ENCODE measurements around the gene KEAP1.

The KEAP1 gene

GRCh38 chr19:10521461-10522171 lies 18.5 kb upstream of the KEAP1 start:
- no peak for DNase-seq

- DNase-seq, result no peak
Measured at GRCh38 chr19:10520652-10521318, 17.6 kb upstream of the KEAP1 start.

GRCh38 chr19:10519421-10519820 lies 16.3 kb upstream of the KEAP1 start:
- DNase-seq, result no peak

DNA sequence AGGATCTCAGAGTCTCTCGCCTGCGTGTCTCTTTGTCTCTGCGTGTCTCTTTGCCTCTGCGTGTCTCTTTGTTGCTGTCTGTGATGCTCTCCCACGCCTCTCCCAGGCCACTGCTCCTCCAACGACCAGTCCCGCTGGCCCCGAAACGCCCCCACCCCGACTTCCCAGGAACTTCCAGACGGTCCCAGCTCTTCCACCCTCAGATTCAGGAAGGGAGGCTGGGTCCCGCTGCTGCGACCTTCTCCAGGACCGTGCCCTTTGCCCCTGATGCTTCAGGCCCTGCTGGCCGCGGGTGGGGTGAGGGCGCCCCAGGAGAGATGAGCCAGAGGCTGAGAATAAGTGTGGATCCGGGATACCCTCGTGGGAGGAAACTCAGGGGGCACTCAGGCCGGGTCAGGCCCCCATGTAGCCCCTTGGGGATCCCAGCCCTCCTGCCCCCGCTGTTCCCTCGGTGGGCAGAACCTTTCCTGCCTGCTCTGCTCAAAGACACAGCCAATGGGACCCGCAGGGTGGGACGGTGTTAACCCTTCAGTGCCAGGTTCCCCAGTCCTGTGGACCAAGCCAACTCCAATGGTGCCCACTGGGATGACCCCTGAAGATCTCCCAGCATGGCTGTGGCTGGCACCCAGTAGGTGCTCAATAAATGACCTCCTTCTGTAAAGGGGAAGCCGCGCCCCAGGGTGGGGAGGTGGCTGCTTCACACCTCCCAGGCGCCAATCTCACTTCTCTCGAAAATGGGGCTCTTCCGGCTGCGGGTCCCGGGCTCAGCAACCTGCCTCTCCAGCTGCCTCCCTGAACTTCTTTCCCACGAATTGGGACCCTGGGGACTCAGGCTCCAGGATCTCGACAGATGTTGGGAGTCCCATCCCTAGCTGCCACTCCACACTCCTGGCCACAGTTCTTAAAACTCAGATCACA lies 15.5 kb upstream of the KEAP1 start:
- DNase-seq, result no peak

DNA sequence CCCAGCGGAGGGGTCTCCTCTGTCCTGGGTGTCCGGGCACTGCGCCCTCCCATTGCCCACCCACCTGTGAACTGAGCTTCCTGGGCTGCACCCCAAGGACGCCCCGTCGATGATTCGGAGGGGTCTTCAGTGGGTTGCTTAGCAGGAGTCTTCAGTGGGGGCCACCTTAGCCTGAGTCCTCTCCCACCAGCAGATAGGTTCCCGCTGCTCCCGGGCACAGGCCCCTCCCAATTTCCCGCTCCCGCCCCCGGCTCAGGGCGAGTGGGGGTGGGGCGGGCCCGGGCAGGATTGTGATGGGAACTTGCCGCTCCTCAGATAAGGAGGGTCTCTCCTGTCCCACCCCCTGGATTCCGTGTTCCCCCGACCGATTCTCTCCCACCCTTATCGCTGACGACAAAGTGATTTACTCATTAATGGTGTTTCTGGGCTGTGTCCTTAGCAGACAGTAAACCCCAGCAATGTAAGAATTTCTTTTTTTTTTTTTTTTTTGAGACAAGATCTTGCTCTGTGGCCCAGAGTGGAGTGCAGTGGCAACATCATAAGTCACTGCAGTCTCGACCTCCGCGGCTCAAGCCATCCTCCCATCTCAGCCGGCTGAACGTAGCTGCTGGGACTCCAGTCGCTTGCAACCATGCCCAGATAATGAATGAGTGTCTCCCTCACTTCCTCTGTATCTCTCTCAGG lies 14.7 kb upstream of the KEAP1 start:
- no peak for DNase-seq

GRCh38 chr19:10517361-10517759 lies 14.2 kb upstream of the KEAP1 start, which contains the start of gene S1PR5:
Gene S1PR5 (minus strand): TSS chr19:10517447. CDS start chr19:10515011, 2,436 bp downstream.
- no peak for DNase-seq

- no peak for DNase-seq
Measured at GRCh38 chr19:10516671-10517286, 13.6 kb upstream of the KEAP1 start.

- no peak for DNase-seq
Measured at GRCh38 chr19:10516064-10516385, 12.9 kb upstream of the KEAP1 start.

DNA sequence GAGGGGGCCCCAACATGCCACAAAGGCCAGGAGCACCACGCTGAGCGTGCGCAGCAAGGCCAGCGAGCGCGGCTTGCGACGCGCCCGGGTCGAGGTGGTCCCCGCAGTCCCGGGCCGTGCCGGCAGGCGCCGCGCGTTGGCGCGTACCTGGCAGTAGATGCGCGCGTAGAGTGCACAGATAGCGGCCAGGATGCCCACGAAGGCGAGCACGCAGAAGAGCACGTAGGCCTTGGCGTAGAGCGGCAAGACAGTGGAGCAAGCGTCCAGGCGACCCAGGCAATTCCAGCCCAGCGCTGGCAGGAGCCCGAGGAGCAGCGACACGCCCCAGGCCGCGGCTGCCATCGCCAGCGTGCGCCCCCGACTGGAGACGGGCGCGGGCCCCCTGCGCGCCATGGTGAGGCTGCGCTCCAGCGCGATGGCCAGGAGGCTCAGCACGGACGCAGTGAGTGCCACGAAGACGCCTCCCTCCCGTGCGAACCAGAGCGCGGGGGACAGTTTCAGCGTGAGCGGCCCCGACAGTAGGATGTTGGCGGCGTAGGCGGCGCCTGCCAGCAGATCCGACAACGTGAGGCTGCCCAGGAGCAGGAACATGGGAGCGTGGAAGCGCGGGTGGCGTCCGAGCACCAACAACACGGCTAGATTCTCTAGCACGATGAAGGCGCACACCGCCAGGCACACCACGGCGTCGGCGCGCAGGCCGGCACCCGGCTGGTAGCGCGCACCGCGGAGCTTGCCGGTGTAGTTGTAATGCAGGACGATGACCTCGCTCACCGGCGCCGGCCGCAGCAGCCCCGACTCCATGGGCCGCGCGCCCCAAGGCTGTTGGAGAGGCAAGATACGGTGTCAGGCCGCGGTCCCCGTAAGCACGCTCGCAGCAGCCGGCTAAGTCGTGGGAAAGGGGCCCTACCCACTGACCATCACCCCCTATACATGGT lies 11.3 kb upstream of the KEAP1 start:
- no peak for DNase-seq

DNA sequence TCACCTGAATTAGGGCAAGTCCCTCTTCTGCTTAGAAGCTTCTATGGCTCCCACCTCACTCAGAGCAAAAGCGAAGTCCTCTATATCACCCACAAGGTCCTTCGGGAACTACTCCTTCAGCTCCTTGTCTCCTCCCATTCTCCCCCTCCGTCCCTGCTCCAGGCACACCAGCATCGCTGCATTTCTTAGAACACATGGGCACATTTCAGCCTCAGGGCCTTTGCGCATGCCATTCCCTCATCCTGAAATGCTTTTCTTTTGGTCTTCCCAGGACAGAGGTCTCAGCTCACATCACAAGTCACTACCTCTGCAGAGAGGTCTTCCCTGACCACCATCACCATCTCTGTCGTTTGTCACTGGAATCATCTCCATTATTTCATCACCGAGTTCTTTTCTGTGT lies 10.1 kb upstream of the KEAP1 start:
- DNase-seq, result no peak

DNA sequence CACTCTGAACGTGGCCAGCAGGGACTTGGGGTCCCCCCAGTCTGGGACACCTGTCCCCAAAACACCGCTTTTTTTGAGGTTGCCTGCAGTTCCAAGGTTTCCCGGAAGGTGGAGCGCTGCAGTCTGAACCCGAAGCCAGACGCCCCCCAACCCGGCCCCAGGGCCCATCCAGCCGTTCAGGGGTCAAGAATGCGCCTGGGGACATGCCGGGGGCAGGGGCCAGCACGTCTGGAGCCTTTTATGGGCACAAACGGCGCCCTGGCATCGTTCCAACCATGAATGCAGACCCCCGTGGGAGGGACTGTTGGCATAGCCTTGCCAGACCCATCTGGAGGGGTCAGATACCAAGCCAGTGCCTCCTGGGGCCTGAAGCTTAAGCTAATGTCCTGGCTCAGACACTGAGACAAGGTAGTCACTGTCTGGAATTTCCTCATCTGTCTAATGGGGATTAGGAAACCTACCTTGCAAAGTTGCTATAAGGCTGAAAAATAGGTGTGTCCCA lies 7.2 kb upstream of the KEAP1 start:
- no peak for DNase-seq

- no peak for DNase-seq
Measured at GRCh38 chr19:10508707-10509106, 5.6 kb upstream of the KEAP1 start.

DNA sequence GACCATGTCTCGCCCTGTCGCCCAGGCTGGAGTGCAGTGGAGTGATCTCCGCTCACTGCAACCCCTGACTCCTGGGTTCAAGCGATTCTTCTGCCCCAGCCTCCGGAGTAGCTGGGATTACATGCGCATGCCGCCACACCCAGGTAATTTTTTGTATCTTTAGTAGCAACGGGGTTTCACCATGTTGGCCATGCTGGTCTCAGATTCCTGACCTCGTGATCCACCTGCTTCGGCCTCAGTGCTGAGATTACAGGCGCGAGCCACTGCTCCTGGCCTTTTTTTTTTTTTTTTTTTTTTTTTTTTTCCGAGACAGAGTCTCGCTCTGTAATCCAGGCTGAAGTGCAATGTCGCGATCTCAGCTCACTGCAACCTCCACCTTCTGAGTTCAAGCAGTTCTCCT lies 4.9 kb upstream of the KEAP1 start:
- no peak for DNase-seq

GRCh38 chr19:10505583-10506229 lies 2.5 kb upstream of the KEAP1 start:
- no peak for DNase-seq

GRCh38 chr19:10502524-10503001 lies 593 bp downstream of the KEAP1 start:
- DNase-seq, result peak; percentile 39

GRCh38 chr19:10501971-10502523 lies 1.1 kb downstream of the KEAP1 start:
- DNase-seq, result no peak

GRCh38 chr19:10500247-10500592 lies 2.9 kb downstream of the KEAP1 start:
- no peak for DNase-seq

- DNase-seq, result no peak
Measured at GRCh38 chr19:10499550-10500246, 3.5 kb downstream of the KEAP1 start.

- DNase-seq, result no peak
Measured at GRCh38 chr19:10497371-10497770, 5.8 kb downstream of the KEAP1 start.
